GM18508 (cell line): Measurements from ENCODE around the gene ANXA3.
"Not testable (repeated sequence)": the region's sequence is repeated elsewhere in the genome, so short reads cannot be mapped to it uniquely, and the experiment has no call there.

Experiments
- ATAC-seq: cut with Tn5 transposase; IDR thresholded peaks from one replicate; pipeline ENCODE4 v1.9.1; 2021; ENCODE audit warnings: moderate number of reproducible peaks; ENCODE audit not compliant: insufficient read depth, unreplicated experiment

Gene ANXA3

GRCh38 chr4:78551420-78552351 lies at the start of gene ANXA3:
Gene ANXA3 (plus strand): TSS chr4:78551770. CDS start chr4:78554474, 2,704 bp downstream.
- no peak for ATAC-seq

GRCh38 chr4:78506260-78506659 lies 45.3 kb upstream of the ANXA3 start:
- not testable (repeated sequence) for ATAC-seq

- ATAC-seq = no peak
These were observed 42.5 kb upstream of the ANXA3 start for GRCh38 chr4:78509043-78509442.

- no peak for ATAC-seq
These were observed 41.5 kb upstream of the ANXA3 start for GRCh38 chr4:78510108-78510507.

GRCh38 chr4:78510681-78511080 lies 40.9 kb upstream of the ANXA3 start:
- ATAC-seq = no peak

- no peak for ATAC-seq
These were observed 39.1 kb upstream of the ANXA3 start for GRCh38 chr4:78512357-78512920.

- ATAC-seq = no peak
These were observed 38.1 kb upstream of the ANXA3 start for GRCh38 chr4:78513411-78513975.

GRCh38 chr4:78517050-78517652 lies 34.4 kb upstream of the ANXA3 start:
- ATAC-seq = no peak

GRCh38 chr4:78518561-78518960 lies 33.0 kb upstream of the ANXA3 start:
- ATAC-seq = no peak

GRCh38 chr4:78519962-78520361 lies 31.6 kb upstream of the ANXA3 start:
- no peak for ATAC-seq

- no peak for ATAC-seq
These were observed 30.8 kb upstream of the ANXA3 start for GRCh38 chr4:78520808-78521226.

- ATAC-seq = no peak
These were observed 27.6 kb upstream of the ANXA3 start for GRCh38 chr4:78524009-78524408.

GRCh38 chr4:78525559-78525958 lies 26.0 kb upstream of the ANXA3 start:
- no peak for ATAC-seq

- ATAC-seq = no peak
These were observed 24.5 kb upstream of the ANXA3 start for GRCh38 chr4:78527103-78527502.

- ATAC-seq = no peak
These were observed 24.0 kb upstream of the ANXA3 start for GRCh38 chr4:78527555-78527954.

GRCh38 chr4:78528327-78528726 lies 23.2 kb upstream of the ANXA3 start:
- no peak for ATAC-seq

- no peak for ATAC-seq
These were observed 21.9 kb upstream of the ANXA3 start for GRCh38 chr4:78529569-78530209.

- no peak for ATAC-seq
These were observed 19.5 kb upstream of the ANXA3 start for GRCh38 chr4:78532046-78532445.

GRCh38 chr4:78533854-78534253 lies 17.7 kb upstream of the ANXA3 start:
- no peak for ATAC-seq

- ATAC-seq = no peak
These were observed 17.1 kb upstream of the ANXA3 start for GRCh38 chr4:78534286-78534955.
